ENCODE data around the gene POP4.
"Not testable (repeated sequence)": the region's sequence is repeated elsewhere in the genome, so short reads cannot be mapped to it uniquely, and the experiment has no call there.

Gene POP4, protein sequence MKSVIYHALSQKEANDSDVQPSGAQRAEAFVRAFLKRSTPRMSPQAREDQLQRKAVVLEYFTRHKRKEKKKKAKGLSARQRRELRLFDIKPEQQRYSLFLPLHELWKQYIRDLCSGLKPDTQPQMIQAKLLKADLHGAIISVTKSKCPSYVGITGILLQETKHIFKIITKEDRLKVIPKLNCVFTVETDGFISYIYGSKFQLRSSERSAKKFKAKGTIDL
- 16.5 to 26.8 (median 20.5) reads per million in 4 donors for total RNA-seq

- DNase-seq, result peak; percentile 91 to 98 (median 97)
Measured at GRCh38 chr19:29605653-29606419, at the start of gene POP4. Gene POP4, plus strand, starts transcription at chr19:29606283. Its CDS starts 36 bp downstream, at chr19:29606319.

DNA sequence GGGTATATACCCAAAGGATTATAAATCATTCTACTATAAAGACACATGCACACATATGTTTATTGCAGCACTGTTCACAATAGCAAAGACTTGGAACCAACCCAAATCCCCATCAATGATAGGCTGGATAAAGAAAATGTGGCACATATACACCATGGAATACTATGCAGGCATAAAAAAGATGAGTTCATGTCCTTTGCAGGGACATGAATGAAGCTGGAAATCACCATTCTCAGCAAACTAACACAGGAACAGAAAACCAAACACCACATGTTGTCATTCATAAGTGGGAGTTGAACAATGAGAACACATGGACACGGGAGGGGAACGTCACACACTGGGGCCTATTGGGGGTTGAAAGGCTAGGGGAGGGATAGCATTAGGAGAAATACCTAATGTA lies 47.0 kb upstream of the POP4 start:
- DNase-seq, result not testable (repeated sequence)

- no peak for DNase-seq
Measured at GRCh38 chr19:29559743-29560142, 46.3 kb upstream of the POP4 start.

- DNase-seq, result no peak
Measured at GRCh38 chr19:29560313-29561075, 45.6 kb upstream of the POP4 start.

DNA sequence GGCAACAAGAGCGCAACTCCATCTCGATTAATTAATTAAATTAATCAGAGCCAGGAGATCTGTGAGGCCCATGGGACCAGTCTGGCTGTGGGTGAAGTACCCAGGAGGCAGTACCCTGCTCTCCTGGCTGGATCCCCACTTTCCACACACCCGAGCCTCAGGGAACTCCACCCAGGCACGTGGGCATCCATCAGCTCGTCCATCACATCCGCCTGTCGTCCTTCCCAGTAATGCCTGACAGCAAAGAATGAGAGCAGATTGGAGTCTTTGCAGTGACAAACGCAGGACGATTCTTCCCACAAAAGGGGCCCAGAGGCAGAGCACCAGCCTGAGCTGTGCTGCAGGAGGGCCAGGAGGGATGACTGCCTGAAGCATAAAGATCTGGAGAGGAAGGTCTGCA lies 44.5 kb upstream of the POP4 start:
- no peak for DNase-seq

DNA sequence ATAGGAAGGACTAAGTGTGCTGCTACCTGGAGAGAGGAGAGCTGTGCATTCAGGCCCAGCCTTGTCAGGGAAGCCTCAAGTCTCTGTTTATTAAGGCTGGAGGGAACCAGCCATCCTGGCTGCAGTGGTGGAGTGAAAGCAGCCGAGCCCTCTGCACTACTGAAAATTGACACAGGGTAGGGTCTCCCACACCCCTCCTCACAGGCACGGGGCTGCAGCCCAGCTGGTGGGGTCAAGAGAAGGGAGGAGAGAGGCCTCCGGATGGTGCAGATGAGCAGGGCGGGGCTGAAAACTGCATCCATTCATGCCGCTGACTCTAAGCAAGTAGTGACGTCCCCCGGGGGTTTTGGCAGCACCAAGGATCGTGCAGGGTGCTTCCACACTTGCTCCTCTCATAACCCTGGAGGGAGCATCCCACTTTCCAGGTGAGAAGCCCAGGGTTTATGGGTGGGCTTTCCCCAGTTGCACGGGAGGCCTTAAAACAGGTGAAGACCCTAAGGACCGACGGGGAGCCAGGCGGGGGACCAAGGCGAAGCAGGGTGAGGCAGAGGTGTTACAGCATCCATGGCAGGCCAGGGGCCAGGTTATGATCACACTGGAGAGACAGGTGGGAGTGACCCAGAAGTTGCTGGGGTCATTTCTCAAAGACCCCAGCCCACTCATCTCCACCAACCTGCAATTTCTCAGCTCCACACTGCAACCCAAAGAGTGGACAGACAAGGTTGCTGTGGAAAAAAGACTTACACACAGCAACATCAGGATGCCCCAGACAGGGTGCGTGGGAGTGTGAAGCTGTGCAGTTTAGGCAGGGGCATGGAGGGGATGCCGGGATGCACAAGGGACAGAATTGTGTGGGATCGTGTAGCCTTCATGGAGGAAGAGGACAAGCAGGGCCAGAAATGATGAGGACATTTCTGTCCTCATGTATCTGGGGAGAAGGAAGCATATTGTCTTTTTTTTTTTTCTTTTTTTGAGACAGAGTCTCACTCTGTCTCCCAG lies 43.5 kb upstream of the POP4 start:
- DNase-seq, result no peak

- no peak for DNase-seq
Measured at GRCh38 chr19:29563486-29564101, 42.5 kb upstream of the POP4 start.

DNA sequence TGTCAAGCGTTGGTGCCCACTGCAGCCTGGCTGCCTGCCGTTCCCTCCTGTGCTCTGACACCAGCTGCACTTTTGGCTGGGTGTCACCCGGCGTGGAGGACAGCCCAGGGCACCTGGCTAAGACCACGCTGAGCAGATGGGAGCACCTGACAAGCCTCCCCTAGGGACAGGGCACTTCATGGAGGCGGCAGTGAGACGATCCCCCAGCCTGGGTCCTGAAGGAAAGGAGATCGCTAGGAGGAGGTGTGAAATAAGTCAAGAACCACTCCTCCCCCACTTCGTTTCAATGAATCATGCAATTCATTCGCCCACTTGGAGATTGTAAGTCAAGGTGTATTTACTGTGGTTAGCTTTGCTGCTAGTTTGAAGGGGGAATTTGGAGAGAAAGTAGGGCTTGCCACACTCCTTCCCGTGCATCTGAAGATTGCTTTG lies 41.5 kb upstream of the POP4 start:
- DNase-seq, result no peak

GRCh38 chr19:29565171-29565570 lies 40.9 kb upstream of the POP4 start:
- DNase-seq, result no peak

GRCh38 chr19:29566496-29567054 lies 39.5 kb upstream of the POP4 start:
- DNase-seq, result no peak

- DNase-seq, result no peak
Measured at GRCh38 chr19:29567366-29567915, 38.6 kb upstream of the POP4 start.

GRCh38 chr19:29568036-29569025 lies 37.8 kb upstream of the POP4 start:
- no peak for DNase-seq

DNA sequence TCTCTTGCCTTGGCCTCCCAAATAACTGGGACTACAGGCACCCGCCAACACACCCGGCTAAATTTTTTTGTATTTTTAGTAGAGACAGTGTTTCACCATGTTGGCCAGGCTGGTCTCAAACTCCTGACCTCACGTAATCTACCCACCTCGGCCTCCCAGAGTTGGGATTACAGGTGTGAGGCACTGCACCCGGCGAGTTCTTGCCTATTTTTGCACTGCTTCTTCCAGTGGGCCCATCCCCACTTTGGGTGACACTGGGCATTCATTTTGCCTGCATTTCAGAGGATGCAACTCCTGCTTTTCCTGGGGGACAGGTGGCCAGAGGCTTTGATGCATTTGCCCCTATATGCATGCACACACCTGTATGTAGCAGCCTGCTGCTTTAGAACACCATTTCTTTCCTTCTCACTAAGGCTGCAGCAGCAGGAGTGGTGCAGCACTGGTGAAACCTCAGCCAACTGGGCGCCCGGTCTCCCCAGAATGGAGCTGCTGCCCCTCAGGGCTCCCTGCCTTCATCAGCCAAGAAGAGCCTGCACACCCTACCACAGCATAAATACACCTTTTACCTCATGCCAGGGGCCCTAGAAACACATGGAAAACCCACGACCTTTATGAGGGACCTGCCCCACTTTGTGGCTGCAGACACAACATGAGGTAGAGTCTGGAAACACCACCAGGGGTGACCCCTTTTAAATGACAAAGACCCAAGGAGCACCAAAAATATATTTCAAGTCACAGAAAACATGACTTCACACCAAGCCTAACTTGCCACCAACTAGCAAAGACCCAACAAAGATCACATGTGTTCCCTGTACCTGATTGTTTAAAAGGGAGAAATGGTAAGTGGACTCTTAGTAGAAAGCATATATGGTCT lies 36.8 kb upstream of the POP4 start:
- no peak for DNase-seq

GRCh38 chr19:29571181-29571580 lies 34.9 kb upstream of the POP4 start:
- no peak for DNase-seq

DNA sequence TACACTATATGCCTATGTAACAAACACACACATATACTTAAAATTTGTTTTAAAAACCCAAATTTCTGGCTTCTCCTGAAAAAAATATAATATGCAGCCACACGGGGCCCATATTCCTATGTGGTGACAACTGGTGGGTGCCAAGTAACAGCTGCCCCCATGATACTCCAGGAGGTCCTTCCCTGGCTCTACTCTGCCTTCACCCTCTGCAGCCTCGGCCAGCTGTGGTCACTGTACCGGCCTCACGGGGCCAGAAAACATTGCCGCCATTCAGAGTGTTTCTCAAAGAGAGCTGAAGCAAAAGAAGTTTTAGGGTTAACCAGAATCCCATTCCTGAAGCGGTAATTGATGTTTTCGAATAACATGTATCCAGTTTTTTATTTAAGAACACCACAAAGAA lies 32.6 kb upstream of the POP4 start:
- DNase-seq, result no peak

DNA sequence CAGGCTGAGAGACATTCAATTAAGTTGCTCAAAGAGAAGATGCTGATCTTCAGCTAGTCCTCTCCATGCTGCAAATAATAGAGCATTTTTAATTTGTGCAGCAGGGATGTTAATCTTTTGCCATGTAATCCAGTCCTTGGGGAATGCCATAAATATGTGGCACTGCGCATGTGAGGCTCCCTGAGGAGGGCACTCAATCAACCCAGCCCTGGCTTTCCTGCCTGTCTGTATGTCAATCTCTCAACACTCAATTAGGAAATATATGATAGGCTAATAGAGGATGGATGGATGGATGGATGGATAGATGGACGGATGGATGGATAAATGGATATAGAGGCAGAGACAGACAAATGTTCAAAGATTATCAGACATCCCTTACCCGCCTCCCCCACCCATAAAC lies 31.6 kb upstream of the POP4 start:
- DNase-seq, result no peak

DNA sequence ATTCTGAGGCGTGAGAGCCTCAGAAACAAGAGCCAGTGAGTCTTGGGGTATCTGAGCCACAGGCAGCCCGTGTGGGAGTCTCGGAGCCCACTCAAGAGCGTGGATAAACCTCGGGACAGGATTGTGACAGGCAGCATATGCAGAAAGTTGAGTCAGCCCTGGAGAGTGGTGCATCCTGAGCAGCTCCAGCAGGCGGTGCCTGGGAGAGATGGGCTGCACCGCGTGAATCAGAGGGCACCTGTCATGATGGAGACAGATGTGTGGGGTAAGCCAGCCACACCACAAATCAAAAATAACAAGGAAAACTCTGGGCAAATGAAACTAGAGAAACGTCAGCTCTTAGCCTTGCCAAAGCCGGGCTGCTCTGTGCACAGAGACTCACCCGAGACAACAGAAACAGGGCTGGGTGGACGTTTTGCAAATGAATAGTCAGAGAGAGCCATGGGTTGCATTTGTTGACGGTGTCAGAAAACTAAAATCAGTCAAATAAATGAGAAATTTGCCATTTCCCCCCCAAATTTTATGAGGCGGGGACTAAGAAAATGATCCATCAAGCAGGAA lies 30.0 kb upstream of the POP4 start:
- no peak for DNase-seq

Measured in T-helper 1 cell (primary cell).